HCT116 (cell line): ENCODE measurements around the gene BRCA2. TPM values are rescaled to one million over a fixed set of nuclear protein-coding genes. Genes with fewer than 3 reads are reported as not detected.

Experiments
- ATAC-seq: fragments of 200-7000 bp; cut with Tn5 transposase; 2 replicates; pipeline ENCODE4 v1.9.1; 2020; ENCODE audit warnings: mild to moderate bottlenecking, moderate library complexity
- BruUV-seq: library from RNA; stranded (reverse); fragments of 400-500 nt; replicated peaks from 2 replicates; lab custom pipeline; 2021; lab: Mats Ljungman, UMichigan
- CTCF ChIA-PET: fragments of 300-600 bp; sonication (Branson Sonifier 250); formaldehyde crosslinking; loops from one replicate; lab custom pipeline; 2021; ENCODE audit warnings: antibody characterized with exemption; lab: Charles Lee
- POLR2A ChIA-PET: fragments of 300-600, 350-600 bp; sonication (Branson Sonifier 250); formaldehyde crosslinking; loops from one replicate; lab custom pipeline; 2021; ENCODE audit warnings: antibody characterized with exemption; lab: Charles Lee
- RAD21 ChIA-PET, 2 experiments: fragments of 300-600 bp; sonication (Branson Sonifier 250); formaldehyde crosslinking; loops; one replicate each; lab custom pipeline; 2023; ENCODE audit warnings: low total read pairs in 2 of 2; ENCODE audit not compliant: uncharacterized antibody in 2 of 2, unreplicated experiment in 2 of 2, low non-redundant PET in 1 of 2; lab: Charles Lee
- DNase-seq: peaks from one replicate; pipeline ENCODE4 v3.0.0-alpha.2; 2010; ENCODE audit warnings: low read depth, low spot score
- H2AFZ ChIP-seq: fragments of 200-600 bp; shearing (Covaris generic), sonication (generic); 2 replicates; pipeline ENCODE4 v1.6.1; 2017; ENCODE audit warnings: low read depth, mixed run types, mixed read lengths, antibody characterized with exemption, low read length; ENCODE audit not compliant: poor library complexity, severe bottlenecking
- H3K27ac ChIP-seq: 2 replicates; pipeline ENCODE4 v1.5.1; 2012; ENCODE audit warnings: low read depth, low read length
- H3K27me3 ChIP-seq: fragments of 200-600 bp; sonication (generic); 2 replicates; pipeline ENCODE4 v1.6.1; 2016; ENCODE audit warnings: mixed run types, low read length, mixed read lengths; ENCODE audit not compliant: insufficient read depth
- H3K36me3 ChIP-seq, 2 experiments: fragments of 200-500 bp in 1 of 2; fragments of 200-600 bp in 1 of 2; sonication (Bioruptor generic) in 1 of 2; sonication (generic) in 1 of 2; 2 replicates each; pipeline versions ENCODE4 v1.5.1 to v1.6.1; 2014 to 2016; ENCODE audit warnings: low read length in 2 of 2, inconsistent platforms in 1 of 2, mixed read lengths in 1 of 2, mixed run types in 1 of 2; ENCODE audit not compliant: insufficient read depth in 2 of 2, control insufficient read depth in 1 of 2
- H3K4me1 ChIP-seq, 2 experiments: fragments of 200-600 bp in 1 of 2; sonication (generic) in 1 of 2; 2 replicates each; pipeline versions ENCODE4 v1.5.1 to v1.6.1; 2012 to 2017; ENCODE audit warnings: low read length in 2 of 2, inconsistent platforms in 1 of 2, mild to moderate bottlenecking in 1 of 2, mixed read lengths in 1 of 2, mixed run types in 1 of 2, moderate library complexity in 1 of 2; ENCODE audit not compliant: insufficient read depth in 2 of 2, control insufficient read depth in 1 of 2
- H3K4me2 ChIP-seq: fragments of 200-600 bp; sonication (generic); 2 replicates; pipeline ENCODE4 v1.6.1; 2017; ENCODE audit warnings: mixed run types, low read length, mixed read lengths
- H3K4me3 ChIP-seq, 2 experiments: fragments of 200-600 bp in 1 of 2; sonication (generic) in 1 of 2; replicated peaks in 1 of 2; 2 replicates each; pipeline ENCODE4 v1.5.1; 2011 to 2016; ENCODE audit warnings: low read length in 2 of 2, control low read depth in 1 of 2, low read depth in 1 of 2, mild to moderate bottlenecking in 1 of 2, mixed read lengths in 1 of 2, mixed run types in 1 of 2
- H3K79me2 ChIP-seq: fragments of 200-600 bp; sonication (generic); 2 replicates; pipeline ENCODE4 v1.6.1; 2017; ENCODE audit warnings: mild to moderate bottlenecking, mixed run types, low read length, moderate library complexity, mixed read lengths; ENCODE audit not compliant: insufficient read depth
- H3K9ac ChIP-seq: fragments of 200-600 bp; sonication (generic); 2 replicates; pipeline ENCODE4 v1.6.1; 2016; ENCODE audit warnings: low read length, mixed read lengths
- H3K9me2 ChIP-seq: fragments of 200-600 bp; sonication (generic), shearing (Covaris generic); 2 replicates; pipeline ENCODE4 v1.6.1; 2017; ENCODE audit warnings: mixed run types, mild to moderate bottlenecking, moderate library complexity; ENCODE audit not compliant: insufficient read depth
- H3K9me3 ChIP-seq, 2 experiments: fragments of 200-500 bp in 1 of 2; fragments of 200-600 bp in 1 of 2; sonication (Bioruptor generic) in 1 of 2; sonication (generic) in 1 of 2; 2 replicates each; pipeline ENCODE4 v1.6.1; 2014 to 2017; ENCODE audit warnings: low read length in 2 of 2, mixed read lengths in 2 of 2, inconsistent platforms in 1 of 2, low read depth in 1 of 2, mild to moderate bottlenecking in 1 of 2, mixed run types in 1 of 2, moderate library complexity in 1 of 2; ENCODE audit not compliant: control insufficient read depth in 1 of 2, insufficient read depth in 1 of 2
- H4K20me1 ChIP-seq: fragments of 200-600 bp; sonication (generic), shearing (Covaris generic); 2 replicates; pipeline ENCODE4 v1.6.1; 2017; ENCODE audit warnings: mixed run types, mild to moderate bottlenecking, moderate library complexity; ENCODE audit not compliant: insufficient read depth
- CBX3 ChIP-seq: IDR thresholded peaks from 2 replicates; pipeline ENCODE4 v1.6.1; 2012; ENCODE audit warnings: low read depth
- CEBPB ChIP-seq: IDR thresholded peaks from 2 replicates; pipeline ENCODE4 v1.6.1; 2012; ENCODE audit warnings: low read depth
- EGR1 ChIP-seq: IDR thresholded peaks from 2 replicates; pipeline ENCODE4 v1.6.1; 2012; ENCODE audit warnings: low read depth
- ELF1 ChIP-seq: IDR thresholded peaks from 2 replicates; pipeline ENCODE4 v1.6.1; 2012; ENCODE audit warnings: low read depth, borderline replicate concordance
- EZH2 ChIP-seq: fragments of 200-600 bp; sonication (generic); IDR thresholded peaks from 2 replicates; pipeline ENCODE4 v1.6.1; 2017; ENCODE audit warnings: antibody characterized with exemption, mixed run types
- FOSL1 ChIP-seq: IDR thresholded peaks from 2 replicates; pipeline ENCODE4 v1.6.1; 2012; ENCODE audit warnings: low read depth
- JUND ChIP-seq: IDR thresholded peaks from 2 replicates; pipeline ENCODE4 v1.6.1; 2012
- POLR2A ChIP-seq: IDR thresholded peaks from 2 replicates; pipeline ENCODE4 v1.7.0; 2011; ENCODE audit warnings: borderline replicate concordance; ENCODE audit not compliant: insufficient read depth, insufficient read length; ENCODE audit errors: extremely low read depth
- POLR2AphosphoS5 ChIP-seq: IDR thresholded peaks from 2 replicates; pipeline ENCODE4 v1.6.1; 2011; ENCODE audit warnings: mild to moderate bottlenecking, low read depth, low read length, moderate library complexity
- RAD21 ChIP-seq: IDR thresholded peaks from 2 replicates; pipeline ENCODE4 v1.6.1; 2012; ENCODE audit warnings: low read depth, mild to moderate bottlenecking
- SIN3A ChIP-seq: IDR thresholded peaks from 2 replicates; pipeline ENCODE4 v1.6.1; 2012; ENCODE audit warnings: low read depth
- SP1 ChIP-seq: IDR thresholded peaks from 2 replicates; pipeline ENCODE4 v1.6.1; 2012; ENCODE audit warnings: low read depth
- SRF ChIP-seq: IDR thresholded peaks from 2 replicates; pipeline ENCODE4 v1.6.1; 2012; ENCODE audit warnings: low read depth
- TCF7L2 ChIP-seq: IDR thresholded peaks from 2 replicates; pipeline ENCODE4 v1.7.0; 2011; ENCODE audit warnings: borderline replicate concordance, inconsistent platforms; ENCODE audit not compliant: insufficient read depth, insufficient read length; ENCODE audit errors: extremely low read depth
- YY1 ChIP-seq: IDR thresholded peaks from 2 replicates; pipeline ENCODE4 v1.6.1; 2011; ENCODE audit warnings: low read length, low read depth, moderate library complexity, mild to moderate bottlenecking; ENCODE audit not compliant: insufficient replicate concordance; ENCODE audit errors: extremely low read depth
- ZFX ChIP-seq: fragments of 450-650 bp; IDR thresholded peaks from 2 replicates; pipeline ENCODE4 v1.6.1; 2017
- ZNF274 ChIP-seq: fragments of 200-500 bp; sonication (Bioruptor generic); IDR thresholded peaks from 2 replicates; pipeline ENCODE4 v1.6.1; 2014; ENCODE audit warnings: mild to moderate bottlenecking, low read depth, low read length, inconsistent platforms
- intact Hi-C: fragments of 100-400 bp; cut with micrococcal nuclease; formaldehyde crosslinking; loops from 2 replicates; pipeline ENCODE4 v1.10.0; 2022
- total RNA-seq: library from RNA; stranded (reverse); gene quantifications from one replicate; pipeline ENCODE4 v1.2.1, GENCODE V29; 2021; ENCODE audit not compliant: unreplicated experiment
- TF ChIP-seq, protein P1 (sequence below), 3 experiments: fragments of 200-600 bp in 1 of 3; sonication (generic) in 1 of 3; IDR thresholded peaks in 2 of 3; conservative IDR thresholded peaks in 1 of 3; 2 replicates each; pipeline ENCODE4 v1.5.1; 2012 to 2017; ENCODE audit warnings: low read depth in 2 of 3, low read length in 2 of 3, antibody characterized with exemption in 1 of 3, borderline replicate concordance in 1 of 3, control low read depth in 1 of 3, mild to moderate bottlenecking in 1 of 3, mixed read lengths in 1 of 3, mixed run types in 1 of 3, moderate library complexity in 1 of 3; ENCODE audit not compliant: insufficient read depth in 1 of 3
- TF ChIP-seq, protein P2 (sequence below): IDR thresholded peaks from 2 replicates; pipeline ENCODE4 v1.6.1; 2012
- TF ChIP-seq, protein P3 (sequence below): IDR thresholded peaks from 2 replicates; pipeline ENCODE4 v1.6.1; 2012

Gene BRCA2
- total RNA-seq, 1 experiment from 2014 or later = 14.2 TPM

DNA sequence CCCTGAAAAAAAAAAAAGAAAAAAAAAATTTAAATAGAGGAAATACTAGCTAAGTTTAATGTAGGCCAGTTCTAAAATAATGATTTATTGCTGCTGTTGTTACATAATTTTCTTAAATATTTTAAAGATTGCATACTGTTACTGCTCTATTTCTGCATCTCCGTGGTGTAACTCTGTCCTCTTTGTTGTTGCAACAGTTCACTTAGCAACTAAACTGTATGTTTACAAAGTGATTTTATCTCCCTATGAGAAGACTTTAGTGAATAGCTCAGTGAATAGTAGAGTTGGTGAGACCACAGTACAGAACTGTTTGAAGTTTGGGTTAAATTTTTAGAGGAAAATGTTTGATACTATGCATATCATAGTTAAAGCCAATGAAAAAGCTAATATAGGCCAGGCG, 19.4 kb downstream of the BRCA2 start (continued):
- TF ChIP-seq, protein P1, sequence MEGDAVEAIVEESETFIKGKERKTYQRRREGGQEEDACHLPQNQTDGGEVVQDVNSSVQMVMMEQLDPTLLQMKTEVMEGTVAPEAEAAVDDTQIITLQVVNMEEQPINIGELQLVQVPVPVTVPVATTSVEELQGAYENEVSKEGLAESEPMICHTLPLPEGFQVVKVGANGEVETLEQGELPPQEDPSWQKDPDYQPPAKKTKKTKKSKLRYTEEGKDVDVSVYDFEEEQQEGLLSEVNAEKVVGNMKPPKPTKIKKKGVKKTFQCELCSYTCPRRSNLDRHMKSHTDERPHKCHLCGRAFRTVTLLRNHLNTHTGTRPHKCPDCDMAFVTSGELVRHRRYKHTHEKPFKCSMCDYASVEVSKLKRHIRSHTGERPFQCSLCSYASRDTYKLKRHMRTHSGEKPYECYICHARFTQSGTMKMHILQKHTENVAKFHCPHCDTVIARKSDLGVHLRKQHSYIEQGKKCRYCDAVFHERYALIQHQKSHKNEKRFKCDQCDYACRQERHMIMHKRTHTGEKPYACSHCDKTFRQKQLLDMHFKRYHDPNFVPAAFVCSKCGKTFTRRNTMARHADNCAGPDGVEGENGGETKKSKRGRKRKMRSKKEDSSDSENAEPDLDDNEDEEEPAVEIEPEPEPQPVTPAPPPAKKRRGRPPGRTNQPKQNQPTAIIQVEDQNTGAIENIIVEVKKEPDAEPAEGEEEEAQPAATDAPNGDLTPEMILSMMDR (IDR thresholded peaks at IDR 0.05 in 2 of 3, conservative IDR thresholded peaks at IDR 0.05 in 1 of 3; ENCODE audit: borderline replicate concordance in 1 of 3, insufficient read depth in 1 of 3, low read depth in 2 of 3, low read length in 2 of 3) = no peak
- no peak for TF ChIP-seq JUND
- no peak for TF ChIP-seq TCF7L2
- TF ChIP-seq, protein P2, sequence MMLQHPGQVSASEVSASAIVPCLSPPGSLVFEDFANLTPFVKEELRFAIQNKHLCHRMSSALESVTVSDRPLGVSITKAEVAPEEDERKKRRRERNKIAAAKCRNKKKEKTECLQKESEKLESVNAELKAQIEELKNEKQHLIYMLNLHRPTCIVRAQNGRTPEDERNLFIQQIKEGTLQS = no peak
- TF ChIP-seq EZH2 = no peak
- TF ChIP-seq CEBPB = no peak
- TF ChIP-seq SIN3A = no peak

DNA sequence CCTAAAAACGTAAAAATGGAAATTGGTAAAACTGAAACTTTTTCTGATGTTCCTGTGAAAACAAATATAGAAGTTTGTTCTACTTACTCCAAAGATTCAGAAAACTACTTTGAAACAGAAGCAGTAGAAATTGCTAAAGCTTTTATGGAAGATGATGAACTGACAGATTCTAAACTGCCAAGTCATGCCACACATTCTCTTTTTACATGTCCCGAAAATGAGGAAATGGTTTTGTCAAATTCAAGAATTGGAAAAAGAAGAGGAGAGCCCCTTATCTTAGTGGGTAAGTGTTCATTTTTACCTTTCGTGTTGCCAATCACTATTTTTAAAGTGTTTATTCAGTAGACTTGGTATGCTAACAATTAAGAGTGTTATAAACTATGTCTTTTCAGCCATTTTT, 25.6 kb downstream of the BRCA2 start:
- no peaks in the 10 kb centered on the region for H3K9me2 ChIP-seq
- H3K79me2 ChIP-seq = 0 out of 2 replicates have a peak, but pooled peaks cover 4% of the 10 kb centered on the region
- ATAC-seq (no peak), DNase-seq (no peak)
- H3K36me3 ChIP-seq = peaks cover 4 to 7% of the 10 kb centered on the region in 2 experiments; a peak in 2 of 4 replicates
- no peak overlapping the region for H3K4me3 ChIP-seq
- ChIA-PET CTCF (no interaction called here), RAD21 (no interaction called here), POLR2A (no interaction called here)
- intact Hi-C loops = no loop called here
- no peak overlapping the region for H3K9ac ChIP-seq
- H3K9me3 ChIP-seq = no peaks in the 10 kb centered on the region
- H4K20me1 ChIP-seq = no peaks in the 10 kb centered on the region
- no TSS peak for BruUV-seq
- H3K4me2 ChIP-seq = no peak overlapping the region
- H2AFZ ChIP-seq = no peak overlapping the region
- no peaks in the 10 kb centered on the region for H3K27me3 ChIP-seq
- no peaks in the 10 kb centered on the region for H3K4me1 ChIP-seq
- no peak overlapping the region for H3K27ac ChIP-seq
- TF ChIP-seq TCF7L2 (no peak), YY1 (no peak), POLR2A (no peak), EGR1 (no peak), EZH2 (no peak), JUND (no peak), CBX3 (no peak), ZFX (no peak), FOSL1 (no peak), ZNF274 (no peak), RAD21 (no peak), SIN3A (no peak), ELF1 (no peak), SRF (no peak), POLR2AphosphoS5 (no peak), SP1 (no peak)
- TF ChIP-seq, protein P3, sequence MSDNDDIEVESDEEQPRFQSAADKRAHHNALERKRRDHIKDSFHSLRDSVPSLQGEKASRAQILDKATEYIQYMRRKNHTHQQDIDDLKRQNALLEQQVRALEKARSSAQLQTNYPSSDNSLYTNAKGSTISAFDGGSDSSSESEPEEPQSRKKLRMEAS = no peak
- TF ChIP-seq, protein P2 = no peak
- TF ChIP-seq, protein P1 (IDR thresholded peaks at IDR 0.05 in 2 of 3, conservative IDR thresholded peaks at IDR 0.05 in 1 of 3; ENCODE audit: borderline replicate concordance in 1 of 3, insufficient read depth in 1 of 3, low read depth in 2 of 3, low read length in 2 of 3) = no peak
